Fibroblast of gingiva (primary cell): ENCODE measurements around the gene TCP11.

Source experiments
- DNase-seq: peaks from one replicate; pipeline ENCODE4 v3.0.0-alpha.2; 2011; ENCODE audit warnings: low read depth

TCP11 gene

GRCh38 chr6:35092362-35093117, 48.6 kb downstream of the TCP11 start:
- peak; percentile 86 for DNase-seq

GRCh38 chr6:35091346-35092083, 49.6 kb downstream of the TCP11 start:
- DNase-seq = peak; percentile 45

- DNase-seq = no peak
Observed at GRCh38 chr6:35090734-35091133, 50.4 kb downstream of the TCP11 start.

- DNase-seq = peak; percentile 21
Observed at GRCh38 chr6:35089935-35090505, 51.1 kb downstream of the TCP11 start.

GRCh38 chr6:35089216-35089934, 51.8 kb downstream of the TCP11 start:
- no peak for DNase-seq

GRCh38 chr6:35088281-35089215, 52.6 kb downstream of the TCP11 start:
- DNase-seq = no peak

GRCh38 chr6:35087361-35088280, 53.5 kb downstream of the TCP11 start:
- no peak for DNase-seq

- no peak for DNase-seq
Observed at GRCh38 chr6:35086636-35087360, 54.3 kb downstream of the TCP11 start.

- DNase-seq = no peak
Observed at GRCh38 chr6:35086282-35086632, 54.9 kb downstream of the TCP11 start.

- no peak for DNase-seq
Observed at GRCh38 chr6:35085359-35086281, 55.5 kb downstream of the TCP11 start.

GRCh38 chr6:35084511-35085203, 56.5 kb downstream of the TCP11 start:
- DNase-seq = no peak

GRCh38 chr6:35084041-35084491, 57.1 kb downstream of the TCP11 start:
- DNase-seq = no peak

GRCh38 chr6:35083507-35083906, 57.6 kb downstream of the TCP11 start:
- DNase-seq = no peak

- no peak for DNase-seq
Observed at GRCh38 chr6:35082733-35083403, 58.3 kb downstream of the TCP11 start.

- DNase-seq = no peak
Observed at GRCh38 chr6:35082046-35082732, 59.0 kb downstream of the TCP11 start.

GRCh38 chr6:35081426-35081851, 59.7 kb downstream of the TCP11 start:
- DNase-seq = no peak
